ENCODE data around the gene NRIP1.
"Not testable (repeated sequence)": the region's sequence is repeated elsewhere in the genome, so short reads cannot be mapped to it uniquely, and the experiment has no call there.

The NRIP1 gene

GRCh38 chr21:14964621-14965020 lies 100.2 kb downstream of the NRIP1 start:
- H3K27me3 Mint-ChIP-seq: no peaks in the 10 kb centered on the region
- peaks cover 53% of the 10 kb centered on the region for H3K36me3 Mint-ChIP-seq (ENCODE audit: low read depth)
- peaks cover 3% of the 10 kb centered on the region for H3K4me1 Mint-ChIP-seq (ENCODE audit: low read depth)
- no peak overlapping the region for H3K4me3 Mint-ChIP-seq
- no peaks in the 10 kb centered on the region for H3K9me3 Mint-ChIP-seq
- no peak overlapping the region for H3K27ac Mint-ChIP-seq

- Mint-ChIP-seq H3K27ac (no peak overlapping the region), H3K4me1 (ENCODE audit: low read depth) (peaks cover 3% of the 10 kb centered on the region)
Observed at GRCh38 chr21:14962217-14962616, 102.6 kb downstream of the NRIP1 start.

GRCh38 chr21:14961502-14961901 lies 103.3 kb downstream of the NRIP1 start:
- no peaks in the 10 kb centered on the region for H3K27me3 Mint-ChIP-seq
- no peak overlapping the region for H3K4me3 Mint-ChIP-seq
- H3K36me3 Mint-ChIP-seq (ENCODE audit: low read depth): peaks cover 24% of the 10 kb centered on the region
- H3K9me3 Mint-ChIP-seq: no peaks in the 10 kb centered on the region
- no peak overlapping the region for H3K27ac Mint-ChIP-seq
- peaks cover 3% of the 10 kb centered on the region for H3K4me1 Mint-ChIP-seq (ENCODE audit: low read depth)

More at GRCh38 chr21:14962217-14962616, 102.6 kb downstream of the NRIP1 start:
- Mint-ChIP-seq H3K4me3 (no peak overlapping the region), H3K36me3 (ENCODE audit: low read depth) (peaks cover 31% of the 10 kb centered on the region), H3K9me3 (no peaks in the 10 kb centered on the region), H3K27me3 (no peaks in the 10 kb centered on the region)

- H3K4me1 Mint-ChIP-seq (ENCODE audit: low read depth): no peaks in the 10 kb centered on the region
- no peak overlapping the region for H3K4me3 Mint-ChIP-seq
- no peak overlapping the region for H3K27ac Mint-ChIP-seq
- H3K27me3 Mint-ChIP-seq: no peaks in the 10 kb centered on the region
- H3K36me3 Mint-ChIP-seq (ENCODE audit: low read depth): peaks cover 4% of the 10 kb centered on the region
- no peaks in the 10 kb centered on the region for H3K9me3 Mint-ChIP-seq
Observed at GRCh38 chr21:14959343-14959742, 105.5 kb downstream of the NRIP1 start.

- H3K36me3 Mint-ChIP-seq (ENCODE audit: low read depth): no peaks in the 10 kb centered on the region
- H3K4me3 Mint-ChIP-seq: no peak overlapping the region
- H3K4me1 Mint-ChIP-seq (ENCODE audit: low read depth): no peaks in the 10 kb centered on the region
- no peaks in the 10 kb centered on the region for H3K27me3 Mint-ChIP-seq
- H3K27ac Mint-ChIP-seq: no peak overlapping the region
- no peaks in the 10 kb centered on the region for H3K9me3 Mint-ChIP-seq
Observed at GRCh38 chr21:14957836-14958235, 107.0 kb downstream of the NRIP1 start.

GRCh38 chr21:14956807-14957206 lies 108.0 kb downstream of the NRIP1 start:
- Mint-ChIP-seq H3K36me3 (ENCODE audit: low read depth) (no peaks in the 10 kb centered on the region), H3K27me3 (no peaks in the 10 kb centered on the region), H3K9me3 (no peaks in the 10 kb centered on the region), H3K4me3 (no peak overlapping the region), H3K4me1 (ENCODE audit: low read depth) (no peaks in the 10 kb centered on the region), H3K27ac (no peak overlapping the region)

GRCh38 chr21:14955936-14956520 lies 108.8 kb downstream of the NRIP1 start:
- no peaks in the 10 kb centered on the region for H3K4me1 Mint-ChIP-seq (ENCODE audit: low read depth)
- no peak overlapping the region for H3K27ac Mint-ChIP-seq
- H3K36me3 Mint-ChIP-seq (ENCODE audit: low read depth): no peaks in the 10 kb centered on the region
- H3K9me3 Mint-ChIP-seq: no peaks in the 10 kb centered on the region
- H3K4me3 Mint-ChIP-seq: no peak overlapping the region
- no peaks in the 10 kb centered on the region for H3K27me3 Mint-ChIP-seq

GRCh38 chr21:14952916-14953315 lies 111.9 kb downstream of the NRIP1 start:
- no peak overlapping the region for H3K4me3 Mint-ChIP-seq
- peaks cover 4% of the 10 kb centered on the region for H3K36me3 Mint-ChIP-seq (ENCODE audit: low read depth)
- peaks cover 4% of the 10 kb centered on the region for H3K9me3 Mint-ChIP-seq
- no peaks in the 10 kb centered on the region for H3K27me3 Mint-ChIP-seq
- H3K4me1 Mint-ChIP-seq (ENCODE audit: low read depth): no peaks in the 10 kb centered on the region
- H3K27ac Mint-ChIP-seq: no peak overlapping the region

- H3K27me3 Mint-ChIP-seq: no peaks in the 10 kb centered on the region
- H3K4me1 Mint-ChIP-seq (ENCODE audit: low read depth): no peaks in the 10 kb centered on the region
- no peak overlapping the region for H3K4me3 Mint-ChIP-seq
- peaks cover 4% of the 10 kb centered on the region for H3K36me3 Mint-ChIP-seq (ENCODE audit: low read depth)
- no peak overlapping the region for H3K27ac Mint-ChIP-seq
- peaks cover 4% of the 10 kb centered on the region for H3K9me3 Mint-ChIP-seq
Observed at GRCh38 chr21:14949603-14950002, 115.2 kb downstream of the NRIP1 start.

- Mint-ChIP-seq H3K27ac (no peak overlapping the region), H3K4me3 (no peak overlapping the region), H3K4me1 (ENCODE audit: low read depth) (no peaks in the 10 kb centered on the region), H3K36me3 (ENCODE audit: low read depth) (peaks cover 4% of the 10 kb centered on the region), H3K27me3 (no peaks in the 10 kb centered on the region), H3K9me3 (peaks cover 4% of the 10 kb centered on the region)
Observed at GRCh38 chr21:14947613-14948160, 117.1 kb downstream of the NRIP1 start.

GRCh38 chr21:14945176-14945575 lies 119.6 kb downstream of the NRIP1 start:
- H3K36me3 Mint-ChIP-seq (ENCODE audit: low read depth): peaks cover 4% of the 10 kb centered on the region
- H3K4me1 Mint-ChIP-seq (ENCODE audit: low read depth): no peaks in the 10 kb centered on the region
- no peak overlapping the region for H3K4me3 Mint-ChIP-seq
- no peak overlapping the region for H3K27ac Mint-ChIP-seq
- no peaks in the 10 kb centered on the region for H3K27me3 Mint-ChIP-seq
- H3K9me3 Mint-ChIP-seq: peaks cover 10% of the 10 kb centered on the region

- Mint-ChIP-seq H3K27ac (no peak overlapping the region), H3K27me3 (no peaks in the 10 kb centered on the region), H3K9me3 (peaks cover 7% of the 10 kb centered on the region), H3K4me3 (no peak overlapping the region), H3K4me1 (ENCODE audit: low read depth) (no peaks in the 10 kb centered on the region), H3K36me3 (ENCODE audit: low read depth) (peaks cover under 1% of the 10 kb centered on the region)
Observed at GRCh38 chr21:14943616-14944015, 121.2 kb downstream of the NRIP1 start.

- Mint-ChIP-seq H3K4me3 (no peak overlapping the region), H3K9me3 (peaks cover 11% of the 10 kb centered on the region)
Observed at GRCh38 chr21:14942801-14943490, 121.9 kb downstream of the NRIP1 start.

GRCh38 chr21:14927324-14927723 lies 137.5 kb downstream of the NRIP1 start:
- not testable (repeated sequence) for H3K4me3 Mint-ChIP-seq; H3K27me3 Mint-ChIP-seq; H3K27ac Mint-ChIP-seq; H3K9me3 Mint-ChIP-seq; H3K4me1 Mint-ChIP-seq (ENCODE audit: low read depth); H3K36me3 Mint-ChIP-seq (ENCODE audit: low read depth)

More at GRCh38 chr21:14942801-14943490, 121.9 kb downstream of the NRIP1 start:
- Mint-ChIP-seq H3K27me3 (no peaks in the 10 kb centered on the region), H3K4me1 (ENCODE audit: low read depth) (no peaks in the 10 kb centered on the region), H3K36me3 (ENCODE audit: low read depth) (no peaks in the 10 kb centered on the region), H3K27ac (no peak overlapping the region)

- Mint-ChIP-seq H3K27ac (no peak overlapping the region), H3K4me3 (no peak overlapping the region), H3K27me3 (no peaks in the 10 kb centered on the region), H3K4me1 (ENCODE audit: low read depth) (no peaks in the 10 kb centered on the region), H3K9me3 (no peaks in the 10 kb centered on the region), H3K36me3 (ENCODE audit: low read depth) (no peaks in the 10 kb centered on the region)
Observed at GRCh38 chr21:14926186-14926585, 138.6 kb downstream of the NRIP1 start.
